CD4-positive, CD25-positive, alpha-beta regulatory T cell (primary cell): ENCODE results near the gene SLC7A4. TPM values are rescaled to one million over a fixed set of nuclear protein-coding genes. Genes with fewer than 3 reads are reported as not detected.
"Not testable (repeated sequence)": the region's sequence is repeated elsewhere in the genome, so short reads cannot be mapped to it uniquely, and the experiment has no call there.

Source experiments
- ATAC-seq, 2 donors: fragments of 150-1000 bp; cut with Tn5 transposase; one replicate each; pipeline ENCODE4 v1.10.0; 2021; ENCODE audit warnings: low read depth in 2 of 2, moderate number of reproducible peaks in 2 of 2, moderate library complexity in 1 of 2
- DNase-seq, 3 donors: peaks; one replicate each; pipeline versions ENCODE4 v3.0.0 to v3.0.0-alpha.2; 2012 to 2022; ENCODE audit warnings: mixed read lengths in 1 of 3
- H3K27ac ChIP-seq: one replicate; pipeline ENCODE4 v1.7.0; 2013; ENCODE audit warnings: mild to moderate bottlenecking, low read length; ENCODE audit not compliant: insufficient read depth, poor library complexity, severe bottlenecking
- H3K27me3 ChIP-seq: one replicate; pipeline ENCODE4 v1.7.0; 2013; ENCODE audit warnings: low read length; ENCODE audit not compliant: control insufficient read depth, insufficient read depth
- H3K36me3 ChIP-seq: one replicate; pipeline ENCODE4 v1.7.0; 2013; ENCODE audit warnings: mild to moderate bottlenecking, low read length, moderate library complexity; ENCODE audit not compliant: control insufficient read depth, insufficient read depth
- H3K4me1 ChIP-seq: 2 replicates; pipeline ENCODE4 v1.7.0; 2013; ENCODE audit warnings: mild to moderate bottlenecking, low read length; ENCODE audit not compliant: insufficient read depth, control insufficient read depth, poor library complexity, severe bottlenecking
- H3K4me3 ChIP-seq: one replicate; pipeline ENCODE4 v1.7.0; 2013; ENCODE audit warnings: low read depth, mild to moderate bottlenecking, low read length, moderate library complexity
- H3K9me3 ChIP-seq, 2 experiments: 1 replicate in 1 of 2; 2 replicates in 1 of 2; pipeline ENCODE4 v1.7.0; 2013; ENCODE audit warnings: low read length in 2 of 2, mild to moderate bottlenecking in 1 of 2, moderate library complexity in 1 of 2; ENCODE audit not compliant: control insufficient read depth in 2 of 2
- H3K27ac Mint-ChIP-seq, 3 donors: one replicate each; pipeline ENCODE4 v1.8.0; 2020 to 2022; ENCODE audit warnings: mild to moderate bottlenecking in 3 of 3, mixed read lengths in 3 of 3, moderate library complexity in 2 of 3
- H3K27me3 Mint-ChIP-seq: one replicate; pipeline ENCODE4 v1.8.0; 2022; ENCODE audit warnings: mild to moderate bottlenecking, mixed read lengths
- H3K36me3 Mint-ChIP-seq: one replicate; pipeline ENCODE4 v1.8.0; 2020; ENCODE audit warnings: mixed read lengths
- H3K4me1 Mint-ChIP-seq, 4 donors: one replicate each; pipeline ENCODE4 v1.8.0; 2020 to 2022; ENCODE audit warnings: mixed read lengths in 4 of 4, mild to moderate bottlenecking in 1 of 4
- H3K4me3 Mint-ChIP-seq, 4 donors: one replicate each; pipeline ENCODE4 v1.8.0; 2020 to 2022; ENCODE audit warnings: mild to moderate bottlenecking in 4 of 4, mixed read lengths in 4 of 4, moderate library complexity in 3 of 4
- H3K9me3 Mint-ChIP-seq, 7 donors: one replicate each; pipeline ENCODE4 v1.8.0; 2020 to 2022; ENCODE audit warnings: mixed read lengths in 7 of 7, mild to moderate bottlenecking in 3 of 7, moderate library complexity in 2 of 7
- polyA plus RNA-seq, 4 donors: library from polyadenylated mRNA; unstranded; fragments of 300-500 nt; fragmentation: Illumina TruSeq; gene quantifications; one replicate each; pipeline ENCODE4 v1.2.3, GENCODE V29; 2021
- total RNA-seq: library from RNA; stranded (reverse); gene quantifications from one replicate; pipeline ENCODE4 v1.2.3, GENCODE V29; 2022

SLC7A4 gene
- total and polyA plus RNA-seq, 5 donors from 2014 or later: 0.09 TPM; not detected in 4

DNA sequence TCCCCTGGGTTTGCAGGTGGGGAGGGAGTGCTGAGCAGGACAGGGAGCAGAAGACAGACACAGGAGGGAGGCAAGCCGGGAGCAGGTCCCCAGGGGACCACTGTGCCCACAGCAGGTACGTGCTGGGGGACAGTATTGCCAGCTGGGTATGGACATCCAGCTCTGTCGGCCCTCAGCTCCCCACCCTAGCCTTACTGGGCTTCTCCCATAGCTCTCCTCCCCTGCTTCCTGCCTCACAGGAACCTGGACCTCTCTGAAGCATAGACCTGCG lies 23.1 kb upstream of the SLC7A4 start:
- H3K36me3 ChIP-seq: no peaks in the 10 kb centered on the region
- Mint-ChIP-seq H3K4me1 (peaks cover 0 to 23% (median 4%) of the 10 kb centered on the region in 4 donors), H3K4me3 (peak overlapping the region in 1 of 4 donors; percentile 56), H3K27me3 (peaks cover 10% of the 10 kb centered on the region), H3K27ac (no peak overlapping the region), H3K9me3 (no peaks in the 10 kb centered on the region), H3K36me3 (no peaks in the 10 kb centered on the region)
- H3K9me3 ChIP-seq: no peaks in the 10 kb centered on the region
- peaks cover 8% of the 10 kb centered on the region for H3K4me1 ChIP-seq
- ATAC-seq (no peak), DNase-seq (no peak)
- no peak overlapping the region for H3K27ac ChIP-seq
- H3K4me3 ChIP-seq: no peak overlapping the region
- peaks cover 3% of the 10 kb centered on the region for H3K27me3 ChIP-seq

DNA sequence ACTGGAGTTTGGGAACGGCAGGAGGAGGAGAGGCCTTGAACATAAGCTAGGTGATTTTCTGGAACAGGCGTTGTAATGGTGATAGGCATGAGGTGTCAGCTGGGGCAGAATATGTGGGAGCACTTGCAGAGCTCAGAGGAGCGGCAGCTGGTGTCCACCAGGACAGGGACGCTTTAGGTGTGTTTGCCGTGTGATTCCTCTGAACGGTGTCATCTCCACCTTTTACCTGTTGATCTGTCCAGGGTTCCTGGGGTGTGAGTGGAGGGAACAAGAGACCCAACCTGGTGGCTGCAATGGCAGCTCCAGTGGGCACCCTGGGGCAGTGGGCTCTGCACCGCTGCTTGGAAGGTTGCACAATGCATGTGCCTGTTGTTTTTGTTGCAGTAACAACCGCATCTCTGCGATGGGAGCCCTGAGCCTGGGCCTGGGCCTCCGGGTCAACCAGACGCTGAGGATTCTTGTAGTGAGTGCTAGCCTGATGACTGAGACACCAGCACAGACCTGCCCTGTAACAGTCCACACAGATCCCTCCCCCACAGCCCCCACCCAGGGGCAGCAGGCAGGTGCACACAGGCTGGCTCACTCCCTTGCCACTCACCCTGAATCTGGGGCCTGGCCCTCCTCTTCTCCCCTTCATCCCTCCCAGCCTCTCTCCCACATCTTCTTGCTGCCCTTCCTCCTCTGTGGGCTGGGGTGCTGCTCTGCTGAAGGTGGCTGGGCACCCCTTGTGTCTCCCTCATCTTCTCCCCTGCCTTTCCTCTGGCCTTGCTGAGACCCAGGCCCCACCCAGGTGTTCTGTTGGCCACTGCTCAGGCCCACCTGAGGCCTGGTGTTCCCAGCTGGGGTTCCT lies 22.6 kb upstream of the SLC7A4 start:
- no peaks in the 10 kb centered on the region for H3K9me3 Mint-ChIP-seq
- H3K4me3 Mint-ChIP-seq: no peak overlapping the region
- no peaks in the 10 kb centered on the region for H3K36me3 Mint-ChIP-seq
- no peak for DNase-seq
- Histone ChIP-seq H3K27ac (no peak overlapping the region), H3K9me3 (no peaks in the 10 kb centered on the region), H3K36me3 (no peaks in the 10 kb centered on the region), H3K4me1 (peaks cover 8% of the 10 kb centered on the region), H3K4me3 (no peak overlapping the region), H3K27me3 (peaks cover 3% of the 10 kb centered on the region)
- peaks cover 0 to 23% (median 4%) of the 10 kb centered on the region in 4 donors for H3K4me1 Mint-ChIP-seq
- H3K27ac Mint-ChIP-seq: peak overlapping the region in 1 of 3 donors; percentile 67
- H3K27me3 Mint-ChIP-seq: peaks cover 10% of the 10 kb centered on the region
- no peak for ATAC-seq

- Mint-ChIP-seq H3K27me3 (peaks cover 10% of the 10 kb centered on the region), H3K27ac (peak overlapping the region in 1 of 3 donors; percentile 59), H3K4me3 (no peak overlapping the region), H3K36me3 (no peaks in the 10 kb centered on the region), H3K4me1 (peaks cover 0 to 23% (median 4%) of the 10 kb centered on the region in 4 donors), H3K9me3 (no peaks in the 10 kb centered on the region)
- no peak overlapping the region for H3K4me3 ChIP-seq
- H3K4me1 ChIP-seq: peaks cover 8% of the 10 kb centered on the region
- peaks cover 3% of the 10 kb centered on the region for H3K27me3 ChIP-seq
- no peak overlapping the region for H3K27ac ChIP-seq
- H3K36me3 ChIP-seq: no peaks in the 10 kb centered on the region
- DNase-seq (no peak), ATAC-seq (no peak)
- H3K9me3 ChIP-seq: no peaks in the 10 kb centered on the region
These were observed 21.8 kb upstream of the SLC7A4 start for GRCh38 chr22:21054046-21054713.

DNA sequence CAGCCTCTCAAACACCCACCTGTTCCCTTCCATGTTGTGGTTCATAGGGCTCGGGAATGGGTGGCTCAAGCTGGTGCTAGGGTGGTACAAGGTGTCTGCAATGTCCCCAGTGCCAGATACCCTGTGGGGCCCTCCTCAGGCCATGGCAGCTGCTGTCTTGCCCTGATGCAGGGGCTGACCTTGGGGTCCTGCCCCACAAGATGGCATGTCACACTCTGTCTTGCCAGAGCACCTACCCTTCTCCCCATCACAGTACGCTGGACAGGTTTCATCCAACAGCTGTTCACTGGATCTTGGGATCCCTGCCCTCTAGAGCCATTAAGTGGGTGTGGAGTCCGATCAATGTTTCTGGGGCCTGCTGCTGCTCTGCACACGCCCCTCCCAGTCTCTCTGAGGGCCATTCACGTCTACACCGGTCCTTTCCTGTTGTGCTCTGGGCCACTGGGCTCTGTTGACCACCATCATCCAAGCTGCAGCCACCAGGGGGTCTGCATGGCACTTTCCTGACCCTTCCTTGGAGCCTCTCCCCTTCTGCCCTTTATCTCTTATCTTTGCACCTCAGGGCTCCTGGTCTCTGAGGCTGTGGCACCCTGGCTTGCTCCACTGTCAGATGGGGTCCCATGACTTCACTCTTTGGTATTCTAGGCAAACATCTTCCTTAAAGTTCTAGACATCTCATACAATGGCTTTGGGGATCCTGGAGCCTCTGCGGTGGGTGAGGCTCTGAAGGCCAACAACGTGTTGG lies 20.5 kb upstream of the SLC7A4 start:
- no peak overlapping the region for H3K27ac Mint-ChIP-seq
- H3K36me3 Mint-ChIP-seq: no peaks in the 10 kb centered on the region
- peaks cover 0 to 23% (median 4%) of the 10 kb centered on the region in 4 donors for H3K4me1 Mint-ChIP-seq

DNA sequence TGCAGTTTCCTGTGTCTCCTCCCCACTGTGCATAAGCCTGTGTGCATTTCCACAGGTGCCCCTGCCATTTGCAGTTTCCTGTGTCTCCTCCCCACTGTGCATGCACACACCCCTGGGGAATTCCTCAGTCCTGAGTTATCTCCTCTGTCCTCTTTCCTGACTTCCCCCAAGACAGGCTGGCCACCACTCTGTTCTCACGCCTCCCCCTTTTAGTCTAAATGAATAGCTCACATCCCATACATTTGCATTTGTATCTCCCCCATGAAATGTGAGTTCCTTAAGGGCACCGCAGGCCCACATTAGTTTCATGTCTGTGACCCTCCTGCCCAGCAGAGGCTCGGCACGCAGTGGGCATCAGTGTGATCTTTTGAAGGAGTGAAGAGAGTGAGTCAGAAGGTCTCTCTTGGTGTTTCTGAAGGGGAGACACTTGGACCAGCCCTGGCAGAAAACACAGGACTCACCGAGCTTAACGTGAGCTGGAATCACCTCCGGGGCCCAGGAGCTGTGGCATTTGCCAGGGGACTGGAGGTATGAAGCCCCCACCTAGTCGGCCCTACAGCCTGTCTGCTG lies 19.6 kb upstream of the SLC7A4 start:
- Mint-ChIP-seq H3K27me3 (peaks cover 16% of the 10 kb centered on the region), H3K4me1 (peaks cover 0 to 22% (median 4%) of the 10 kb centered on the region in 4 donors)

More for the DNA sequence above, 20.5 kb upstream of the SLC7A4 start:
- Mint-ChIP-seq H3K9me3 (no peaks in the 10 kb centered on the region), H3K27me3 (peaks cover 16% of the 10 kb centered on the region), H3K4me3 (no peak overlapping the region)
- no peak overlapping the region for H3K27ac ChIP-seq
- H3K4me3 ChIP-seq: no peak overlapping the region
- DNase-seq (no peak), ATAC-seq (no peak)
- no peaks in the 10 kb centered on the region for H3K9me3 ChIP-seq
- no peaks in the 10 kb centered on the region for H3K36me3 ChIP-seq
- H3K27me3 ChIP-seq: peaks cover 3% of the 10 kb centered on the region
- H3K4me1 ChIP-seq: peaks cover 8% of the 10 kb centered on the region

GRCh38 chr22:21051145-21051830 lies 18.9 kb upstream of the SLC7A4 start:
- peaks cover 16% of the 10 kb centered on the region for H3K27me3 Mint-ChIP-seq

More for the DNA sequence above, 19.6 kb upstream of the SLC7A4 start:
- H3K27me3 ChIP-seq: peaks cover 2% of the 10 kb centered on the region
- no peaks in the 10 kb centered on the region for H3K9me3 Mint-ChIP-seq
- DNase-seq (no peak), ATAC-seq (no peak)
- H3K9me3 ChIP-seq: no peaks in the 10 kb centered on the region
- peaks cover 8% of the 10 kb centered on the region for H3K4me1 ChIP-seq
- peak overlapping the region in 1 of 3 donors; percentile 18 for H3K27ac Mint-ChIP-seq
- H3K36me3 ChIP-seq: no peaks in the 10 kb centered on the region
- H3K4me3 ChIP-seq: no peak overlapping the region
- H3K27ac ChIP-seq: no peak overlapping the region
- H3K4me3 Mint-ChIP-seq: no peak overlapping the region
- H3K36me3 Mint-ChIP-seq: no peaks in the 10 kb centered on the region

DNA sequence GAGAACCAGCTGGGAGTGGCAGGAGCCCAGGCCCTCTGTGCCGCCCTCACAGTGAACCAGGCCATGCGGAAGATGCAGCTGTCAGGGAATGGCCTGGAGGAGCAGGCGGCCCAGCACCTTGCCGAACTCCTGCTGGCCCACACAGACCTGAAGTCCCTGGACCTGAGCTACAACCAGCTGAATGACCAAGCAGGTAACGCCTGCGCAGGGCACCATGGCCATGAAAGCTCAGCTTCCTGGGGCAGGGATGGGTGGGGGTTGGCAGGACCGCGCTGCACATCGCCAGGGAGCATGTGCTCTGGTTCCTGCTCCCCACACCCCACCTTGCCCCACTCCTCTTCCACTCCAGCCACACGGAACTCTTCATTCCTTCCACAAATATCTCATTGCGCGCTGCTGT lies 16.6 kb upstream of the SLC7A4 start:
- H3K27me3 ChIP-seq, H3K27ac ChIP-seq, H3K4me3 Mint-ChIP-seq, H3K27ac Mint-ChIP-seq, H3K4me1 ChIP-seq, H3K36me3 Mint-ChIP-seq, H3K9me3 ChIP-seq, ATAC-seq, H3K36me3 ChIP-seq, H3K4me3 ChIP-seq, DNase-seq, H3K9me3 Mint-ChIP-seq: not testable (repeated sequence)
- H3K27me3 Mint-ChIP-seq: peaks cover 21% of the 10 kb centered on the region
- H3K4me1 Mint-ChIP-seq: peaks cover 0 to 22% (median 10%) of the 10 kb centered on the region in 4 donors

More at GRCh38 chr22:21051145-21051830, 18.9 kb upstream of the SLC7A4 start:
- no peak for ATAC-seq
- Histone ChIP-seq H3K4me3 (no peak overlapping the region), H3K4me1 (peaks cover 8% of the 10 kb centered on the region), H3K36me3 (no peaks in the 10 kb centered on the region), H3K27ac (no peak overlapping the region), H3K9me3 (no peaks in the 10 kb centered on the region), H3K27me3 (no peaks in the 10 kb centered on the region)
- H3K36me3 Mint-ChIP-seq: no peaks in the 10 kb centered on the region
- H3K27ac Mint-ChIP-seq: peak overlapping the region in 1 of 3 donors; percentile 18
- H3K4me1 Mint-ChIP-seq: peaks cover 0 to 17% (median 2%) of the 10 kb centered on the region in 4 donors
- H3K4me3 Mint-ChIP-seq: no peak overlapping the region
- no peaks in the 10 kb centered on the region for H3K9me3 Mint-ChIP-seq
- DNase-seq: no peak
